Spleen (tissue), 11 donors: ENCODE results near the gene COG7. TPM values are rescaled to one million over a fixed set of nuclear protein-coding genes. Genes with fewer than 3 reads are reported as not detected.

Experiments
- DNase-seq: peaks from one replicate; pipeline ENCODE4 v3.0.0-alpha.2; 2020
- H3K27ac ChIP-seq, 8 donors: fragments of 200-600 bp; sonication (generic) in 7 of 8; 1 replicate in 4 of 8; 2 replicates in 4 of 8; pipeline versions ENCODE4 v1.5.0 to v1.8.0; 2016 to 2021; ENCODE audit warnings: inconsistent platforms in 4 of 8, mild to moderate bottlenecking in 4 of 8, moderate library complexity in 1 of 8
- H3K27me3 ChIP-seq, 7 donors: fragments of 200-600 bp; sonication (generic) in 6 of 7; replicated peaks in 1 of 7; 1 replicate in 4 of 7; 2 replicates in 3 of 7; pipeline versions ENCODE4 v1.5.0 to v1.8.0; 2016 to 2021; ENCODE audit warnings: inconsistent platforms in 3 of 7, mild to moderate bottlenecking in 1 of 7
- H3K36me3 ChIP-seq, 6 donors: fragments of 200-600 bp; sonication (generic) in 5 of 6; 1 replicate in 4 of 6; 2 replicates in 2 of 6; pipeline versions ENCODE4 v1.5.0 to v1.8.0; 2016 to 2021; ENCODE audit warnings: inconsistent platforms in 2 of 6
- H3K4me1 ChIP-seq, 6 donors: fragments of 200-600 bp; sonication (generic) in 5 of 6; 1 replicate in 3 of 6; 2 replicates in 3 of 6; pipeline versions ENCODE4 v1.5.0 to v1.8.0; 2016 to 2021; ENCODE audit warnings: inconsistent platforms in 3 of 6
- H3K4me3 ChIP-seq, 8 donors: fragments of 200-600 bp; sonication (generic) in 7 of 8; 1 replicate in 4 of 8; 2 replicates in 4 of 8; pipeline versions ENCODE4 v1.5.0 to v1.8.0; 2016 to 2021; ENCODE audit warnings: inconsistent platforms in 4 of 8, mild to moderate bottlenecking in 4 of 8, moderate library complexity in 2 of 8
- H3K9me3 ChIP-seq, 8 donors: fragments of 200-600 bp; sonication (generic) in 7 of 8; 1 replicate in 4 of 8; 2 replicates in 4 of 8; pipeline versions ENCODE4 v1.5.0 to v1.8.0; 2016 to 2021; ENCODE audit warnings: inconsistent platforms in 4 of 8
- CTCF ChIP-seq, 11 experiments: fragments of 200-600 bp in 7 of 11; fragments of 450-650 bp in 4 of 11; sonication (generic) in 4 of 11; IDR thresholded peaks in 8 of 11; conservative IDR thresholded peaks in 3 of 11; 1 replicate in 7 of 11; 2 replicates in 4 of 11; pipeline versions ENCODE4 v1.4.0 to v1.8.0; 2016 to 2021; ENCODE audit warnings: antibody characterized with exemption in 11 of 11, inconsistent platforms in 4 of 11, mild to moderate bottlenecking in 1 of 11
- POLR2A ChIP-seq, 3 donors: fragments of 450-650 bp; IDR thresholded peaks; one replicate each; pipeline ENCODE4 v1.5.1; 2017; ENCODE audit warnings: antibody characterized with exemption in 3 of 3, mild to moderate bottlenecking in 1 of 3
- POLR2AphosphoS5 ChIP-seq, 3 donors: sonication (generic); formaldehyde crosslinking; IDR thresholded peaks; one replicate each; pipeline ENCODE4 v1.5.1; 2017; ENCODE audit warnings: antibody characterized with exemption in 3 of 3
- WGBS, 5 donors: extraction: QIAGEN DNeasy Blood & Tissue Kit in 3 of 5; methylation state at CpG; one replicate each; pipeline versions ENCODE4 v1.1.5 to v1.1.7; 2013 to 2018; 5-methylcytosine and 5-hydroxymethylcytosine counted together
- intact Hi-C: fragments of 100-400 bp; cut with DNase I; formaldehyde crosslinking; loops from one replicate; pipeline ENCODE4 v1.15.0; 2023; ENCODE audit warnings: low total_unique reads
- polyA plus RNA-seq, 3 donors: library from polyadenylated mRNA; stranded (reverse); fragments of 200-250 nt; gene quantifications; one replicate each; pipeline ENCODE4 v1.2.1, GENCODE V29; 2013
- total RNA-seq, 7 donors: library from RNA; depleted of rRNA in 3 of 7; stranded (reverse); fragments of >200 nt in 3 of 7; fragmentation: NEBNext Ultra II Directional in 4 of 7; extraction: Animal tissue kit (Norgen Biotek cat#: 25700) in 4 of 7; gene quantifications; one replicate each; pipeline versions ENCODE4 v1.1.0 to v1.2.1, GENCODE V29; 2016 to 2021
- donor health status: healthy with polysubstance abuse.
- donor health status: DM: no; HTN: no; CAD: no; lungs with moderate emphysema.
- donor health status: DM: no; HTN: no; CAD: no.
- donor health status: Bipolar disorder and iron deficiency.
- donor health status: healthy.
- donor health status: DM: no; HTN: no; CAD: no.
- donor health status: DM: yes; HTN: yes; CAD: no.

Gene COG7
- total and polyA plus RNA-seq, 10 donors: 9.6 to 25.5 (median 18.8) TPM

DNA sequence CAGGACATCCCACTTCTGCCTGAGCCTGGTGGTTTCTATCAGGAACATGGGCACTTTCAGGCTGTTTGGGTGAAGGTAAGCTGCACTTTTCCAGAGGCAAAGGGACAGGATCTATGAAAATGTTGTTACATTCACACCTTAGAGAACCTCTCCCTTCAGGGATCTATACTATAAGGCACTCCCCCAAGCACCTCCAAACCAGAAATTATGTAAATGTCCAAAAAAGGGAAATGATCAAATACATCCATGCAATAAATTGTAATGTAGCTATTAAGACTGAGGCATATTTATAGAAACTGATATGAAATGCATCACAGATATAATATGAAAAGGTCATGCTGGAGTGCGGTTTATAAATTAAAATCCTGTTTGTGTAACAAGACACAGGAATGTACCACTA, 23.3 kb upstream of the COG7 start:
- H3K36me3 ChIP-seq: peaks cover 9 to 100% (median 97%) of the 10 kb centered on the region in 6 donors
- WGBS, 5 donors: 88 to 98% (median 92%) methylated on average over 1 of the region's 1 CpG
- H3K27me3 ChIP-seq: no peaks in the 10 kb centered on the region

GRCh38 chr16:23469814-23470213, 16.8 kb upstream of the COG7 start:
- H3K27me3 ChIP-seq: no peaks in the 10 kb centered on the region
- peak; percentile 31 for DNase-seq
- no peaks in the 10 kb centered on the region for H3K9me3 ChIP-seq
- TF ChIP-seq POLR2A (IDR thresholded peaks at IDR 0.05) (no peak), CTCF (IDR thresholded peaks at IDR 0.05 in 8 of 11, conservative IDR thresholded peaks at IDR 0.05 in 3 of 11) (no peak)
- H3K4me1 ChIP-seq: no peaks in the 10 kb centered on the region
- peaks cover 0 to 100% (median 92%) of the 10 kb centered on the region in 6 donors for H3K36me3 ChIP-seq
- H3K4me3 ChIP-seq: no peak overlapping the region
- H3K27ac ChIP-seq: no peak overlapping the region
- intact Hi-C loops: no loop called here
- WGBS, 5 donors: 88 to 94% (median 89%) methylated on average over 5 to 6 of the region's 6 CpGs

More for the DNA sequence above, 23.3 kb upstream of the COG7 start:
- H3K4me1 ChIP-seq: peaks cover 0 to 5% (median 0%) of the 10 kb centered on the region in 6 donors
- H3K9me3 ChIP-seq: no peaks in the 10 kb centered on the region
- H3K4me3 ChIP-seq: no peak overlapping the region
- H3K27ac ChIP-seq: no peak overlapping the region
- TF ChIP-seq CTCF (IDR thresholded peaks at IDR 0.05 in 8 of 11, conservative IDR thresholded peaks at IDR 0.05 in 3 of 11) (no peak), POLR2AphosphoS5 (IDR thresholded peaks at IDR 0.05) (no peak), POLR2A (IDR thresholded peaks at IDR 0.05) (no peak)
- intact Hi-C loops: no loop called here
- no peak for DNase-seq

- no peaks in the 10 kb centered on the region for H3K9me3 ChIP-seq
- no peak for TF ChIP-seq POLR2AphosphoS5 (IDR thresholded peaks at IDR 0.05)
- no peak for TF ChIP-seq CTCF (IDR thresholded peaks at IDR 0.05 in 8 of 11, conservative IDR thresholded peaks at IDR 0.05 in 3 of 11)
- 88 to 97% (median 92%) methylated on average over 4 of the region's 4 CpGs for WGBS, 5 donors
- intact Hi-C loops: no loop called here
- H3K4me1 ChIP-seq: no peaks in the 10 kb centered on the region
- H3K4me3 ChIP-seq: no peak overlapping the region
- no peaks in the 10 kb centered on the region for H3K27me3 ChIP-seq
- peaks cover 0 to 79% (median 59%) of the 10 kb centered on the region in 6 donors for H3K36me3 ChIP-seq
- H3K27ac ChIP-seq: no peak overlapping the region
- DNase-seq: peak; percentile 56
Measured at GRCh38 chr16:23466162-23466885, 13.3 kb upstream of the COG7 start.

- DNase-seq: no peak
- WGBS, 5 donors: 92 to 100% (median 99%) methylated on average over 2 of the region's 2 CpGs
- H3K27me3 ChIP-seq: no peaks in the 10 kb centered on the region
- no peak overlapping the region for H3K4me3 ChIP-seq
- intact Hi-C loops: no loop called here
- H3K9me3 ChIP-seq: no peaks in the 10 kb centered on the region
- H3K36me3 ChIP-seq: peaks cover 0 to 67% (median 51%) of the 10 kb centered on the region in 6 donors
- no peak overlapping the region for H3K27ac ChIP-seq
- H3K4me1 ChIP-seq: no peaks in the 10 kb centered on the region
- TF ChIP-seq POLR2A (IDR thresholded peaks at IDR 0.05): no peak
- TF ChIP-seq POLR2AphosphoS5 (IDR thresholded peaks at IDR 0.05): no peak
- TF ChIP-seq CTCF (IDR thresholded peaks at IDR 0.05 in 8 of 11, conservative IDR thresholded peaks at IDR 0.05 in 3 of 11): no peak
Measured at GRCh38 chr16:23465179-23465578, 12.2 kb upstream of the COG7 start.
